Neural crest cell (in vitro differentiated cells): ENCODE data around the gene SLC31A1. TPM values are rescaled to one million over a fixed set of nuclear protein-coding genes. Genes with fewer than 3 reads are reported as not detected.
"Not testable (repeated sequence)": the region's sequence is repeated elsewhere in the genome, so short reads cannot be mapped to it uniquely, and the experiment has no call there.

Experiments used
- DNase-seq: peaks from one replicate; pipeline ENCODE4 v3.0.0; 2021; ENCODE audit warnings: low read depth, mixed read lengths, low spot score
- H3K27ac Mint-ChIP-seq: one replicate; pipeline ENCODE4 v1.8.0; 2021; ENCODE audit warnings: mild to moderate bottlenecking, mixed read lengths; ENCODE audit not compliant: unreplicated experiment
- H3K27me3 Mint-ChIP-seq: 2 replicates; pipeline ENCODE4 v1.8.0; 2021; ENCODE audit warnings: low read depth, mild to moderate bottlenecking, mixed read lengths
- H3K36me3 Mint-ChIP-seq: 2 replicates; pipeline ENCODE4 v1.8.0; 2021; ENCODE audit warnings: low read depth, mild to moderate bottlenecking, mixed read lengths
- H3K4me1 Mint-ChIP-seq: 2 replicates; pipeline ENCODE4 v1.8.0; 2021; ENCODE audit warnings: mixed read lengths
- H3K4me3 Mint-ChIP-seq: one replicate; pipeline ENCODE4 v1.8.0; 2021; ENCODE audit warnings: mild to moderate bottlenecking, mixed read lengths
- H3K9me3 Mint-ChIP-seq: 2 replicates; pipeline ENCODE4 v1.8.0; 2021; ENCODE audit warnings: mixed read lengths
- CTCF ChIP-seq: fragments of 200-600 bp; sonication (generic); conservative IDR thresholded peaks from 2 replicates; pipeline ENCODE4 v1.5.0; 2021; ENCODE audit warnings: antibody characterized with exemption, mild to moderate bottlenecking
- total RNA-seq: library from RNA; stranded (reverse); gene quantifications from 2 replicates; pipeline ENCODE4 v1.2.1, GENCODE V29; 2021

Gene SLC31A1
- total RNA-seq, 1 donor from 2014 or later: 30.0 TPM

- Mint-ChIP-seq H3K9me3 (no peaks in the 10 kb centered on the region), H3K36me3 (peaks cover 13% of the 10 kb centered on the region), H3K27me3 (no peaks in the 10 kb centered on the region), H3K4me3 (no peak overlapping the region), H3K27ac (no peak overlapping the region), H3K4me1 (no peaks in the 10 kb centered on the region)
- no peak for DNase-seq
- TF ChIP-seq CTCF: no peak
These were observed 68.8 kb downstream of the SLC31A1 start for GRCh38 chr9:113290052-113290607.

GRCh38 chr9:113293285-113293878 lies 72.0 kb downstream of the SLC31A1 start:
- Mint-ChIP-seq H3K27ac (no peak overlapping the region), H3K4me3 (no peak overlapping the region), H3K27me3 (no peaks in the 10 kb centered on the region), H3K36me3 (peaks cover 6% of the 10 kb centered on the region), H3K9me3 (no peaks in the 10 kb centered on the region), H3K4me1 (no peaks in the 10 kb centered on the region)
- TF ChIP-seq CTCF: no peak
- DNase-seq: no peak

GRCh38 chr9:113296247-113296646 lies 74.9 kb downstream of the SLC31A1 start:
- H3K4me1 Mint-ChIP-seq, H3K4me3 Mint-ChIP-seq, DNase-seq, H3K9me3 Mint-ChIP-seq, H3K27ac Mint-ChIP-seq, H3K27me3 Mint-ChIP-seq, H3K36me3 Mint-ChIP-seq: not testable (repeated sequence)

- no peak for TF ChIP-seq CTCF
- Mint-ChIP-seq H3K9me3 (no peaks in the 10 kb centered on the region), H3K4me1 (no peaks in the 10 kb centered on the region), H3K27ac (no peak overlapping the region), H3K4me3 (no peak overlapping the region), H3K27me3 (peaks cover 8% of the 10 kb centered on the region), H3K36me3 (no peaks in the 10 kb centered on the region)
- no peak for DNase-seq
These were observed 75.6 kb downstream of the SLC31A1 start for GRCh38 chr9:113296796-113297558.

- no peaks in the 10 kb centered on the region for H3K9me3 Mint-ChIP-seq
- H3K36me3 Mint-ChIP-seq: no peaks in the 10 kb centered on the region
- no peak overlapping the region for H3K4me3 Mint-ChIP-seq
- no peak for DNase-seq
- peaks cover 15% of the 10 kb centered on the region for H3K27me3 Mint-ChIP-seq
- H3K27ac Mint-ChIP-seq: no peak overlapping the region
- H3K4me1 Mint-ChIP-seq: peaks cover 5% of the 10 kb centered on the region
- TF ChIP-seq CTCF: no peak
These were observed 77.0 kb downstream of the SLC31A1 start for GRCh38 chr9:113298311-113298710.
